Kidney (tissue), 14 donors: ENCODE measurements around the gene PADI2. TPM values are rescaled to one million over a fixed set of nuclear protein-coding genes. Genes with fewer than 3 reads are reported as not detected.

Experiments used
- DNase-seq, 5 donors: peaks; one replicate each; pipeline ENCODE4 v3.0.0-alpha.2; 2013 to 2020
- FAIRE-seq: peaks from 2 replicates; lab custom pipeline; 2012; peaks lifted over from hg19 to GRCh38; lab: Jason Lieb, UNC
- H3K27ac ChIP-seq, 2 donors: one replicate each; pipeline ENCODE4 v1.7.0; 2013; ENCODE audit warnings: low read depth in 2 of 2, low read length in 2 of 2, inconsistent platforms in 1 of 2
- H3K27me3 ChIP-seq: one replicate; pipeline ENCODE4 v1.7.1; 2013; ENCODE audit warnings: low read length, inconsistent platforms; ENCODE audit not compliant: control insufficient read depth, insufficient read depth
- H3K36me3 ChIP-seq, 3 donors: one replicate each; pipeline versions ENCODE4 v1.7.0 to v1.7.1; 2013; ENCODE audit warnings: low read length in 3 of 3, control low read depth in 1 of 3, inconsistent platforms in 1 of 3; ENCODE audit not compliant: insufficient read depth in 3 of 3, control insufficient read depth in 2 of 3
- H3K4me1 ChIP-seq, 3 donors: one replicate each; pipeline versions ENCODE4 v1.7.0 to v1.7.1; 2013; ENCODE audit warnings: low read length in 3 of 3, inconsistent platforms in 1 of 3, low read depth in 1 of 3; ENCODE audit not compliant: control insufficient read depth in 2 of 3, insufficient read depth in 2 of 3
- H3K4me3 ChIP-seq, 3 donors: one replicate each; pipeline versions ENCODE4 v1.7.0 to v1.8.1; 2013; ENCODE audit warnings: low read length in 3 of 3, control low read depth in 1 of 3, inconsistent platforms in 1 of 3
- H3K9ac ChIP-seq, 3 donors: one replicate each; pipeline versions ENCODE4 v1.7.0 to v1.7.1; 2013; ENCODE audit warnings: low read length in 3 of 3, control low read depth in 1 of 3, inconsistent platforms in 1 of 3
- H3K9me3 ChIP-seq, 3 donors: one replicate each; pipeline versions ENCODE4 v1.7.0 to v1.7.1; 2013; ENCODE audit warnings: low read length in 3 of 3, control low read depth in 1 of 3, inconsistent platforms in 1 of 3; ENCODE audit not compliant: control insufficient read depth in 2 of 3, insufficient read depth in 1 of 3
- intact Hi-C: fragments of 100-400 bp; cut with DNase I; formaldehyde crosslinking; loops from one replicate; pipeline ENCODE4 v1.11.1; 2022
- polyA plus RNA-seq: library from polyadenylated mRNA; stranded (reverse); fragments of 350-450 nt; fragmentation: Illumina TruSeq; extraction: RNeasy Lipid Tissue Mini Kit (QIAGEN cat#74804); gene quantifications from one replicate; pipeline ENCODE4 v1.2.3, GENCODE V29; 2014; ENCODE audit warnings: low read depth, low replicate concordance; ENCODE audit not compliant: insufficient read depth
- total RNA-seq: library from RNA; stranded (reverse); fragmentation: NEBNext Ultra II Directional; extraction: Animal tissue kit (Norgen Biotek cat#: 25700); gene quantifications from one replicate; pipeline ENCODE4 v1.2.1, GENCODE V29; 2021
- TF ChIP-seq, protein P1 (sequence below): IDR thresholded peaks from 3 replicates; pipeline ENCODE4 v1.5.1; 2012; ENCODE audit warnings: mild to moderate bottlenecking, moderate library complexity, borderline replicate concordance; ENCODE audit not compliant: insufficient read depth; ENCODE audit errors: extremely low read depth
- donor health status: control.
- donor health status: control.
- donor health status: control.
- donor health status: control.
- donor health status: control.
- donor health status: DM: yes; HTN: yes; CAD: no.
- donor health status: Normal renal cell carcinoma (clear cell type).

PADI2 gene
- total and polyA plus RNA-seq, 2 donors from 2014 or later = 6.0 to 11.7 TPM

DNA sequence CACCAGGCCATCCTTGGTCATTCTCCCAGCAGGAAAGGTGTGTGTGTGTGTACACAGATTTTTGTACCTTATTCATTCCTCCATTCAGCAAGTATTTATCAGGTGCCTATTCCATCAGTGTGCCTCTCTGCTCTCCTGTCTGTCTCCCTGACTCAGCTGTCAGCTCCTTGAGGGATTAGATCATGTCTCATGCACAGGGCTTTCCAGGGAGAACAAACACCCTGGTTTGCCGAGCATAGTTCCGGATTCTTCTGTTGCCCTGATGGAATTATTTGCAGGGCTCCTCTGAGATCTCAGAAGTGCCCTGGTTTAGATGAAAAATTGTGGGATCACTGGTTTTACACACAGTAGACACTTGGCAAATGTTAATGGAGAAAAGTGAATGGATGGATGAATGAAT is 57.4 kb downstream of the PADI2 start:
- H3K27me3 ChIP-seq = no peaks in the 10 kb centered on the region
- no peaks in the 10 kb centered on the region for H3K36me3 ChIP-seq
- intact Hi-C loops = no loop called here
- TF ChIP-seq, protein P1, sequence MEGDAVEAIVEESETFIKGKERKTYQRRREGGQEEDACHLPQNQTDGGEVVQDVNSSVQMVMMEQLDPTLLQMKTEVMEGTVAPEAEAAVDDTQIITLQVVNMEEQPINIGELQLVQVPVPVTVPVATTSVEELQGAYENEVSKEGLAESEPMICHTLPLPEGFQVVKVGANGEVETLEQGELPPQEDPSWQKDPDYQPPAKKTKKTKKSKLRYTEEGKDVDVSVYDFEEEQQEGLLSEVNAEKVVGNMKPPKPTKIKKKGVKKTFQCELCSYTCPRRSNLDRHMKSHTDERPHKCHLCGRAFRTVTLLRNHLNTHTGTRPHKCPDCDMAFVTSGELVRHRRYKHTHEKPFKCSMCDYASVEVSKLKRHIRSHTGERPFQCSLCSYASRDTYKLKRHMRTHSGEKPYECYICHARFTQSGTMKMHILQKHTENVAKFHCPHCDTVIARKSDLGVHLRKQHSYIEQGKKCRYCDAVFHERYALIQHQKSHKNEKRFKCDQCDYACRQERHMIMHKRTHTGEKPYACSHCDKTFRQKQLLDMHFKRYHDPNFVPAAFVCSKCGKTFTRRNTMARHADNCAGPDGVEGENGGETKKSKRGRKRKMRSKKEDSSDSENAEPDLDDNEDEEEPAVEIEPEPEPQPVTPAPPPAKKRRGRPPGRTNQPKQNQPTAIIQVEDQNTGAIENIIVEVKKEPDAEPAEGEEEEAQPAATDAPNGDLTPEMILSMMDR = no peak
- H3K27ac ChIP-seq = no peak overlapping the region
- H3K4me1 ChIP-seq = peaks cover 0 to 3% (median 0%) of the 10 kb centered on the region in 3 donors
- DNase-seq (no peak), FAIRE-seq (no peak)
- H3K9ac ChIP-seq = no peak overlapping the region
- peaks cover 0 to 2% (median 0%) of the 10 kb centered on the region in 3 donors for H3K9me3 ChIP-seq
- no peak overlapping the region for H3K4me3 ChIP-seq

GRCh38 chr1:17061486-17061885 is 57.8 kb downstream of the PADI2 start:
- Histone ChIP-seq H3K27me3 (no peaks in the 10 kb centered on the region), H3K4me3 (no peak overlapping the region), H3K9me3 (peaks cover 0 to 2% (median 0%) of the 10 kb centered on the region in 3 donors), H3K4me1 (peaks cover 0 to 3% (median 0%) of the 10 kb centered on the region in 3 donors), H3K27ac (no peak overlapping the region), H3K36me3 (no peaks in the 10 kb centered on the region), H3K9ac (no peak overlapping the region)
- FAIRE-seq = no peak
- DNase-seq = no peak
- TF ChIP-seq, protein P1 = no peak
- intact Hi-C loops = no loop called here

DNA sequence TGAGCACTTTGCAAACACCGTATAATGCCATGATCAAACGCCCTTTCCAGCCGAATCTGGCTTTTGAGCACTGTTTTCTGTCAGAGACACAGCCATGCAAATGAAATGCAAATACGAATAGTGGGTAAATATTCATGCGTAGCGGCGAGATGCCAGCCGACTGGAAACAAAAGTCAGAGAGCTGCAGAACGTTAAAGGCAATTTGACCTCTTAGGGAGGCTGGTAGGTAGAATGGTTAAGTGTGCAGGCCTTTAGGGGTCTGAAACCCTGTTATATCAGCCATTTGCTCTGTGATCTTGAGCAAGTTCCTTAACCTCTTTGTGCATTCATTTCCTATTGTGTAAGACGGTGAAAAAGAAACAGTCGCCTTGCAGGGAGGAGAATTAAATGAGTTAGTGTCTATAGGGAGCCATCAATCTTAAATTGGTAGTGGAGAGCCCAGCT is 58.9 kb downstream of the PADI2 start:
- TF ChIP-seq, protein P1 = no peak
- Histone ChIP-seq H3K36me3 (no peaks in the 10 kb centered on the region), H3K27ac (no peak overlapping the region), H3K4me3 (no peak overlapping the region), H3K27me3 (no peaks in the 10 kb centered on the region), H3K9me3 (peaks cover 0 to 2% (median 0%) of the 10 kb centered on the region in 3 donors), H3K4me1 (peaks cover 0 to 3% (median 0%) of the 10 kb centered on the region in 3 donors), H3K9ac (no peak overlapping the region)
- intact Hi-C loops = no loop called here
- FAIRE-seq (no peak), DNase-seq (peak in 2 of 5 donors; percentile 38 to 42)
